ENCODE results near the gene ADRA2B. TPM values are rescaled to one million over a fixed set of nuclear protein-coding genes. Genes with fewer than 3 reads are reported as not detected.
A peak's percentile ranks its signal among the peaks of the same experiment; 100 is the strongest.

The ADRA2B gene
- polyA plus RNA-seq, 3 donors from 2014 or later: 0.83 TPM; not detected in 2

DNA sequence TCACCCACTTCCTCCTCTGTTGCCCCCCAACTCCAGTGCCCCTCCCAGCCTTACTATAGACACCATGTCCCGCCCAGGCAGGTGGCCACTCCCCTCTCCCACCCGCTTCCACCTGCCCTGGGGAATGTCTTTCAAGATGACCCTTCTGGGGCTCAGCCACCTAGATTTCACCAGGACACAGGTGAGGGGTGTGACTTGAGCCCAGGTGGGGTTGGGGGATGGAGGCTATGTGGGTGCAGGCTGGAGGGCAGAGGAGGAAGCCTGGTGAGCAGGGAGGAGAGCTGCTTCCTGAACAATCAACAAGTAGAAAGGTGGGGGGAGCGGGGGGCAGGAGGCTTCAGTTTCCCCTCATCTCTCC lies 8.7 kb downstream of the ADRA2B start:
- Mint-ChIP-seq H3K4me3 (no peak overlapping the region), H3K4me1 (no peaks in the 10 kb centered on the region), H3K27me3 (ENCODE audit: low read depth in 3 of 3) (no peaks in the 10 kb centered on the region), H3K9me3 (peaks cover 3 to 13% (median 6%) of the 10 kb centered on the region in 6 donors), H3K27ac (no peak overlapping the region), H3K36me3 (peaks cover 0 to 7% (median 4%) of the 10 kb centered on the region in 3 donors)
- DNase-seq: no peak

DNA sequence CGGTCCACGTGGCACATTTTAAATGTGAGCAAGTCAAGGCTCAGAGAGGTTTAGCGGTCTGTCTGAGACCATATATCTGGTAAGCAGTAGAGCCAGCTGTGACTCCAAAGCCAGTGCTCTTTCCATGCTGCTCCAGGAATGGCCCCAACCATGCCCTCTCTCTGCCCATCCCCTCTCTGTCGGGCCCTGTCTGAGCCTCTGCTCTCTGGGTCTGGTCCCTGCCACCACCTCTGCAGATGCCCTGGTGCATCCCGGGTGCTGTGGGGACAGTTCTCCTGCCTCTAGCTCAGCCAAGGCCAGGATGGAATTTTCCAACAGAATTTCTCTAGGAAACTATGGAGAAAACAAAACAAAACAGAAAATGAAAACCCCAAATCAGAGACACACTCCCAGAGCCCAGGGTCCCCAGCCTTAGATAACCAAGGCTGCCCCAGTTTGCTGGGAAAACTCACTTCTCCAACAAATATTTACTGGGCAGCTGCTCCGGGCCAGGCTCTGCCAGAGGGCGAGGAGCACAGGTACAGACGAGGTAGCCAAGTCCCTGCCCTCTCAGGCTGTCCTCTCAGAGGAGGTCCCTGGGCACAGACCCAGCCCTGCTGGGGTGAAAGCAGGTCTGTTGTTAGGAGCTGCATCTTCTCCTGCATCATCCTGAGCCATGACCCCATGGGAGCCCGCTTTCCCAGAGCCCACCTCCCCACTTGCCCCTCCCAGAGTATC lies 9.2 kb downstream of the ADRA2B start:
- no peak overlapping the region for H3K4me3 Mint-ChIP-seq
- H3K9me3 Mint-ChIP-seq: peaks cover 3 to 13% (median 6%) of the 10 kb centered on the region in 6 donors
- DNase-seq: no peak
- no peaks in the 10 kb centered on the region for H3K27me3 Mint-ChIP-seq (ENCODE audit: low read depth in 3 of 3)
- peaks cover 0 to 7% (median 4%) of the 10 kb centered on the region in 3 donors for H3K36me3 Mint-ChIP-seq
- H3K27ac Mint-ChIP-seq: peak overlapping the region in 1 of 6 donors; percentile 22
- H3K4me1 Mint-ChIP-seq: no peaks in the 10 kb centered on the region

DNA sequence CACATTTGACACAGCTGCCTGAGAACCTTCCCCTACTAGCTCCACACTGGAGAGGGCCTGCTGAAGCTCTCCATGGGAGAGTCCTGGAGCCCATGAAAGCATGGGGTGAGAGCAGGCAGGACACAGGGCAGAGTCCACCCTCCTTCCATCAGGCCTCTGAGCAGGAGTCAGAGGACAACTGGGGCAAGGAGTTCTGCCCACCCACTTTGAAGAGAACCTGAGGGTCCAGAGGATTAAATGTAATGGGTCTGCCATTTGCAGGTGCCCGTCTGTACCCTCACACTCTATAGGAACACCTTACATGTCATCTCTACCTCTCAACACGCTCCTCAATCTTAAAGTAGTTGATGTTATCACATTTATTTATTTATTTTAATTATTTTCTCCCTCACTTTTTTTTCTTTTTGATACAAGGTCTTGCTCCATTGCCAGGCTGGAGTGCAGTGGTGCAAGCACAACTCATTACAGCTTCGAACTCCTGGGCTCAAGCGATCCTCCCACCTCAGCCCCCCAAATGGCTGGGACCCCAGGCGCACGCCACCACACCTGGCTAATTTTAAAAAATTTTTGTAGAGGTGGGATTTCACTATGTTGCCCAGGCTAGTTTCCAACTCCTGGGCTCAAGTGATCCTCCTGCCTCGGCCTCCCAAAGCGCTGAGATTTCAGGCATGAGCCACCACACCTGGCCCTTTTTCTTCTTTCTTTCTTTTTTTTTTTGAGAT lies 10.2 kb downstream of the ADRA2B start:
- no peak overlapping the region for H3K27ac Mint-ChIP-seq
- H3K27me3 Mint-ChIP-seq (ENCODE audit: low read depth in 3 of 3): no peaks in the 10 kb centered on the region
- H3K4me1 Mint-ChIP-seq: no peaks in the 10 kb centered on the region
- no peak for DNase-seq
- peaks cover 3 to 13% (median 6%) of the 10 kb centered on the region in 6 donors for H3K9me3 Mint-ChIP-seq
- peaks cover 0 to 7% (median 4%) of the 10 kb centered on the region in 3 donors for H3K36me3 Mint-ChIP-seq
- H3K4me3 Mint-ChIP-seq: no peak overlapping the region

DNA sequence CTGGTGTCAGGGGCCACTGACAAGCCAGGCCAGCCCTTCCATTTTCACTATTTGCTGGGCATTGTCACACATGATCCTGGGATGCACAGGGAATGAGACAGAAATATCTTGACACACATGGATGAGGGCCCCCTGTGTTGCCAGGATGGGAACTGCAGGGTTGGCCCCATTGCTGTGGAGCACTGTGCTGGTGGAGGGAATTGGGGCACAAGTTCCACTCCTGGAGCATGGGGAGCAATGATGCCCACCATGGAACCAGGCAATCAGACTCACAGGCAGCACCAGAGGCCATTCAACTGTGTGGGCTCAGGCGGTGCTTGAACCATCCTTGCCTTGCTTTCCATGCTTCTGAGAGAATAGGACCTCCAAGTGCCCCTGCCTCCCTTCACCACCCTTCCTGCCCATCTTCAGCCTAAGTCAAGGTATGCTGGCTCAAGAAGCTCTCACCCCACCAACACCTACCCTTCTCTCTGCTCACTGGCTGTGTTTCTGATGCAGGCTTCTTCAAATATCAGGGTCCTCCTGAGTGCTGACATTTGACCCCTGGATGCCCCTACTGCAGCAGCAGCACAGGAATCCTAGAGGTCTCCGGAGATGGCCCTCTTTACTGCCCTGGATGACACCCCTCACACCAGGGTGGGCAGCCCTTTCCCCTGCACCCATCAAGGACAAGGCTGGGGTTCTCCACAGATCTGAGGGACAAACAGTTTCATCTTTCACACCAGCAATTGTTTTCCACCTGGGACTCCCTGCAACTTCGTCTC lies 11.0 kb downstream of the ADRA2B start:
- Mint-ChIP-seq H3K36me3 (peaks cover 0 to 7% (median 4%) of the 10 kb centered on the region in 3 donors), H3K4me3 (no peak overlapping the region), H3K9me3 (peaks cover 3 to 13% (median 6%) of the 10 kb centered on the region in 6 donors), H3K4me1 (no peaks in the 10 kb centered on the region), H3K27ac (no peak overlapping the region), H3K27me3 (ENCODE audit: low read depth in 3 of 3) (no peaks in the 10 kb centered on the region)
- DNase-seq: no peak

DNA sequence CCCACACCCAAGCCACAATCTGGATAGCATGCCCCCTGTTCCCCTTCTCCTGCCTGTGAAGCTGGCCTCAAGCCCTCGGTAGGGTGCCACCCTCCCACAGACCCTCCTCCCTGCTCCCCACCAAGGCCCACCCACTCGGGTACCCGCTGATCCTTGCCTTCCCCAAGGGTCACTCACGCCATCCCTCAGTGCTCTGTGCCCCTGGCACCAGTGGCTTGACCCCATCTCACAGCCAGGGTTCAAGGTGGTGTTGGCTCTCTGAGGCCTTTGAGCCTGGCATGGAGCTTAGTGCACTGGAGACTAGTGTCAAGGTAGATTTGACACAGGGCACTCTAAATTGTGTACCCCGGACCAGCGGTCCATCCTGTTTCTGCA lies 11.9 kb downstream of the ADRA2B start:
- Mint-ChIP-seq H3K9me3 (peaks cover 3 to 13% (median 6%) of the 10 kb centered on the region in 6 donors), H3K36me3 (peaks cover 0 to 7% (median 4%) of the 10 kb centered on the region in 3 donors), H3K4me3 (no peak overlapping the region), H3K27ac (no peak overlapping the region), H3K4me1 (no peaks in the 10 kb centered on the region), H3K27me3 (ENCODE audit: low read depth in 3 of 3) (no peaks in the 10 kb centered on the region)
- DNase-seq: no peak

DNA sequence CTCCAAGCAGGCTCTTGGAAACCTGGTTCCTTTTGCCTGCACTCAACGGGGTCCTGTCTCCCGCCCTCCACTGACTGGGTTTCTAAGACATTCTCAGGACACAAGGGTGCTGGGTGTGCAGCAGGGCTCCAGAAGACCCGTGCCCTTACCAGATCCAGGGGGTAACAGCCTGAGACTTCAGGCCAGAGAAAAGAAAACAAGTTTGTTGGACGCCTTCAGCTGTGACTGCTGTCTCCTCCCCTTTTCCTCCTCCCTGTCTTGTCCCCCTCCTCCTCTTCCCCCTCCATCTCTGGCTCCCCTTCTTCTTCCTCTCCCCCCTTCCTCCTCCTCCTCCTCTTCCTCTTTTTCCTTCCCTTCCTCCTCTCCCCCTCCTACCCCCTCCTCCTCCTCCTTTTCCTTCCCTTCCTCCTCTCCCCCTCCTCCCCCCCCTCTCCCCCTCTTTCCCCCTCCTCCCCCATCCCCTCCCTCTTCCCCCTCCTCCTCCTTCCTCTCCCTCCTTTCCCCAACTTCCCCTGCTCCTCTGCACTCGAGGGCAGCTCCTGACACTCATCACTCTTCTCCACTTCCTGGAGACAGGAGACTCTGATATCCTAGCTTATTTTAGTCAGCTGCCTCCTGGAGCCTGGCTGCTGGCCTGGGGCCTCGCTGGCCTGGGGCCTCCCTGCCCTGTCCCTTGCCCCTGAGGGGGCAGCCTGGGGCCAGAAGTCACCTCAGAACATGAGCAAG lies 12.4 kb downstream of the ADRA2B start:
- Mint-ChIP-seq H3K36me3 (peaks cover 0 to 7% (median 4%) of the 10 kb centered on the region in 3 donors), H3K4me3 (no peak overlapping the region), H3K4me1 (no peaks in the 10 kb centered on the region), H3K27me3 (ENCODE audit: low read depth in 3 of 3) (no peaks in the 10 kb centered on the region), H3K9me3 (peaks cover 3 to 13% (median 6%) of the 10 kb centered on the region in 6 donors), H3K27ac (no peak overlapping the region)
- no peak for DNase-seq

DNA sequence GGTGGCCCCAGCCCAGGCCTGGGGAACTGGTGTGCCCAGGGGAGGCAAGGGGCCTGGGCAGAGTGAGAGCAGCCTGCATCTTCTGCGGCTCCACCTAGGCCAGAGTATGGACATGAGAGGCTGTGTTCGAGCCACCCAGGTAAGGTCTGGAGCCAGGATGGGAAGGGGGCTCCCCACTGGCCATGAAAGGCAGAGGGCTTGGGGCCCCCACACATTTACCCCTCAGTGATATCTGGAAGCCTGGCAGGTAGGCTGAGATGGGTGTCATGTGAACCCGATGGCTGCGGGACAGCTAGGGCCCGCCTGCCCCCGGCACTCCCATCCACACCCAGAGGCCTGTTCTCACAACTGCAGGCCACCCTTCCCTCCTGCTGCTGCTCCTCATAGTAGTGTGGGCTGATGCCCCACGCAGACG lies 13.2 kb downstream of the ADRA2B start:
- no peak overlapping the region for H3K27ac Mint-ChIP-seq
- no peaks in the 10 kb centered on the region for H3K4me1 Mint-ChIP-seq
- H3K9me3 Mint-ChIP-seq: peaks cover 3 to 13% (median 6%) of the 10 kb centered on the region in 6 donors
- peaks cover 0 to 7% (median 4%) of the 10 kb centered on the region in 3 donors for H3K36me3 Mint-ChIP-seq
- H3K4me3 Mint-ChIP-seq: no peak overlapping the region
- no peak for DNase-seq
- no peaks in the 10 kb centered on the region for H3K27me3 Mint-ChIP-seq (ENCODE audit: low read depth in 3 of 3)

DNA sequence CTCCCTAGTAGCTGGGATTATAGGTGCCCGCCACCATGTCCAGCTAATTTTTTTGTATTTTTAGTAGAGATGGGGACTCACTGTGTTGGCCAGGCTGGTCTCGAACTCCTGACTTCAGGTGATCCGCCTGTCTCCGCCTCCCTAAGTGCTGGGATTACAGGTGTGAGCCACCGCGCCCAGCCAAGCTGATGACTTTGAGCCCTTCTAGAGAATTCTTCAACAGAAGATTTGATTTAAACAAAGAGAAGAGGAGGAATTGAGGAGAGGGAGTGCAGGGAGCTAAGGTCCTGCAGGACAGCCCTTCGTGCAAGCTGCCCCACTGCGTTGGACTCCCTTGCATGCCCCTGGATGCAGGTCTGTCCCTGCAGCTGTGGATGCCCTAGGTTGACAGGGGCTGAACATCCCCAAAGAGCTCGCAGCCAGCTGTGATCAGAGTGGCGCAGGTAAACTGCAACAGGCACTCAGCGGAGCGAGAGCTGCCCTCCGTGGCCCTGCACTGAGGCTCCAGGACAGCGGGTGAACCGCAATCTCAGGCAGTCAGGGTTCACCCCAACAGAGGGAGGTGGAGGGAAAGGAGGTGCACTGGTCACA lies 13.7 kb downstream of the ADRA2B start:
- H3K36me3 Mint-ChIP-seq: peaks cover 0 to 7% (median 4%) of the 10 kb centered on the region in 3 donors
- H3K27ac Mint-ChIP-seq: no peak overlapping the region
- no peaks in the 10 kb centered on the region for H3K27me3 Mint-ChIP-seq (ENCODE audit: low read depth in 3 of 3)
- H3K4me1 Mint-ChIP-seq: no peaks in the 10 kb centered on the region
- DNase-seq: no peak
- peaks cover 3 to 13% (median 6%) of the 10 kb centered on the region in 6 donors for H3K9me3 Mint-ChIP-seq
- no peak overlapping the region for H3K4me3 Mint-ChIP-seq

DNA sequence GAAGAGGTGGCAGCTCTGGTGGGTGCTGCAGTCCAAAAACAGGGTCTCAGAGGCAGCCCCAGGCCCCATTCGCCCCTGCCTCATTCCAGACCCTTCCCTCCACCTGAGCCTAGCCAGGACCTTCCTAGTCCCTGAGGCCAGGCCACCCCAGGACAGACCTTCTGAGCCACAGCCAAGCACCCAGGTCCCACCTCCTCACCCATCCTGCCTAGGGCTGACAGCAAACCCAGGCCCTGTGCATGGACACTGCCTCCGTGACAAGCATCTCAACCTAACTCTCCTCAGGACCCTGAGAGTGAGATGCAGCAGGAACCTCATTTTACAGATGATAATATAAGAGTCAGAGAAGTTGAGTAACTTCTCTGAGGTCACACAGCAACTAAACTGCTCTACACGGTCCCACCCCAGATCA lies 15.5 kb downstream of the ADRA2B start:
- Mint-ChIP-seq H3K27me3 (ENCODE audit: low read depth in 3 of 3) (no peaks in the 10 kb centered on the region), H3K36me3 (peaks cover 0 to 7% (median 4%) of the 10 kb centered on the region in 3 donors), H3K9me3 (peaks cover 3 to 9% (median 6%) of the 10 kb centered on the region in 6 donors), H3K4me1 (no peaks in the 10 kb centered on the region), H3K4me3 (no peak overlapping the region), H3K27ac (no peak overlapping the region)
- DNase-seq: no peak

DNA sequence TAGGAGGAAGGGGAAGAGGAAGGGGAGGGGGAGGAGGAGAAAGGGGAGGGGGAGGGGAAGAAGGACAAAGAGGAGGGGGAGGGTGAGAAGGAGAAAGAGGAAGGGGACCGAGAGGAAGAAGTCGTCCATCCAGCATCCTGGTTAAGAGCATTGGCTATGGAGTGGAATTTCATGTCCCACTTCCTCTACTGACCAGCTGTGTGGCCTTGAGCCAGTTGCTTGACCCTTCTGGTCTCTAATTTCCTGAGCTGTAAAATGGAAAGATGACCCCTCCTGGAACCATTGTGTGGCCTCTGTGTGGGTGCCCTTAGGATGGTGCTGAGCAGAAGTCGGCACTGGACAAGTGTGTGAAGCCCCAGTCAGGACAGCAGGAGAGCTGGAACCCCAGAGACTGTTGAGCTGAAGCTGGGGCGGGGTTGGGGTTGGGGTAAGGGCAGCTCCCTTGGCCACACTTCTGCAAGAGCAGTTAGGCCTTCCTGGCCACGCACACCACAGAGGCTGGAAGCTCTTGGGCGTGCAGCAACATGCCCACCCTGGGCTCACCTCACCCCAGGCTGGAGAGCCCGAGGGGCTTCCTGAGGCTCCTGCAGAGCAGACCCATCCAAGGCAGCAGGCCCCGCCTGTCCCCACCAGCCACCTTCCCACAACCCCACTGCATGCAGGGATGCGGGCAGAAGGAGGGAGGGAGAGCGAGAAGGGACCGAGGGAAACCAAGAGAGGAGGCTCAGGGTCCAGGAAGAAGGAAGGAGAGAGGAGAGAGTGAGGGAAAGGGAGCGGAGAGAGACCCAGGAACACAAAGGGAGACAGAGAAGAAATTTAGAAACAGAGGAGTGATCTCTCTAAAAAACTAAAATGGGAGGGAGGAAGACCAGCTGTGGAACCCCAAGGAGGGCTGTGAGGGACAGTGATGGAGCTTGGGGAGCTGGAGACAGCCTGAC lies 16.2 kb downstream of the ADRA2B start:
- Mint-ChIP-seq H3K27ac (peak overlapping the region in 2 of 6 donors; percentile 45 to 76), H3K4me3 (no peak overlapping the region), H3K4me1 (no peaks in the 10 kb centered on the region), H3K9me3 (peaks cover 0 to 2% (median 1%) of the 10 kb centered on the region in 6 donors), H3K36me3 (no peaks in the 10 kb centered on the region), H3K27me3 (ENCODE audit: low read depth in 3 of 3) (no peaks in the 10 kb centered on the region)
- no peak for DNase-seq

DNA sequence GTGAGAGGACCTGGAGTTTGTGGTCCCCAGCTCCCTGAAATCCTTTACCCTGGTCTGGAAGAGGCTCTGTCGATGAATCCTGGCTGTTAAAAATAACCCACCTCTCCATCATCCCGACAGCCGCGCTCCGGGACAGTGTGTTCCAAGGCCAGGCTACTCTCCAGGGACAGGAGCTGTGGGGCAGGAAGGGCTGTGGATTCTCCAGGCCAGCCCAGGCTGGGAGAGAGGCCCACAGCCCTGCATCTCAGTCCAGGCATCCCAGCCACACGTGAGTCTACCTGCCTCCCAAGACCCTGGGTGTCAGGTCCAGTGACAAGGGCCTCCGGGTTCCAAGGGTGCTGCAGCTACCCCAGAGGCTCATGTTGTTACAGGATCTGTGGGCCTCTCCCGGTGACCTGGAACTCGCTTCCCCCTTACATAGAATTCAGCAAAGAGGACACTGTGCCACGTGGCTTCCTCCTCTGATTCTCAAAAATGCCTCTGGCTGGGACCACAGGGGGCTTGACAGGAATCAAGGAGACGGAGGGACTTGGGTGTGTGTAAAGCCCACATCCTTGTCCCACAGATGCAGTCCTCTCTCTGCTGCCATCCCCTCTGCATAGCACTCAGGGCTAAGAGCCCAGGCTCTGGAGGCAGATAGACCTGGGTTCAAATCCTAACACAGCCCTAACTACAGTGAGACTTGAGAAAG lies 17.3 kb downstream of the ADRA2B start:
- H3K4me3 Mint-ChIP-seq: no peak overlapping the region
- no peaks in the 10 kb centered on the region for H3K4me1 Mint-ChIP-seq
- no peaks in the 10 kb centered on the region for H3K9me3 Mint-ChIP-seq
- no peak for DNase-seq
- no peaks in the 10 kb centered on the region for H3K36me3 Mint-ChIP-seq
- no peak overlapping the region for H3K27ac Mint-ChIP-seq
- H3K27me3 Mint-ChIP-seq (ENCODE audit: low read depth in 3 of 3): peaks cover 0 to under 1% (median 0%) of the 10 kb centered on the region in 3 donors
